Adrenal gland (tissue), 12 donors: ENCODE data around the gene POLR2H. TPM values are rescaled to one million over a fixed set of nuclear protein-coding genes. Genes with fewer than 3 reads are reported as not detected.

Experiments
- DNase-seq, 7 donors: peaks; one replicate each; pipeline ENCODE4 v3.0.0-alpha.2; 2019 to 2020
- H3K27ac ChIP-seq, 5 donors: fragments of 200-600 bp; sonication (generic) in 4 of 5; 1 replicate in 3 of 5; 2 replicates in 2 of 5; pipeline versions ENCODE4 v1.5.1 to v1.8.0; 2016 to 2020; ENCODE audit warnings: mild to moderate bottlenecking in 1 of 5
- H3K27me3 ChIP-seq: fragments of 200-600 bp; 2 replicates; pipeline ENCODE4 v1.8.0; 2021
- H3K36me3 ChIP-seq, 2 donors: fragments of 200-600 bp; replicated peaks in 1 of 2; 1 replicate in 1 of 2; 2 replicates in 1 of 2; pipeline versions ENCODE4 v1.5.1 to v1.8.0; 2018 to 2022
- H3K4me1 ChIP-seq, 2 donors: fragments of 200-600 bp; replicated peaks in 1 of 2; 1 replicate in 1 of 2; 2 replicates in 1 of 2; pipeline versions ENCODE4 v1.5.1 to v1.8.0; 2018 to 2021
- H3K4me3 ChIP-seq, 4 donors: fragments of 200-600 bp; sonication (generic) in 3 of 4; one replicate each; pipeline ENCODE4 v1.5.1; 2016 to 2018
- H3K9me3 ChIP-seq, 3 donors: fragments of 200-600 bp; sonication (generic) in 1 of 3; replicated peaks in 1 of 3; 1 replicate in 2 of 3; 2 replicates in 1 of 3; pipeline versions ENCODE4 v1.5.1 to v1.8.0; 2016 to 2021
- POLR2A ChIP-seq, 2 donors: fragments of 450-650 bp; IDR thresholded peaks; one replicate each; pipeline ENCODE4 v1.6.1; 2017; ENCODE audit warnings: antibody characterized with exemption in 2 of 2, mild to moderate bottlenecking in 2 of 2, moderate library complexity in 1 of 2
- WGBS, 4 donors: extraction: QIAGEN DNeasy Blood & Tissue Kit in 2 of 4; methylation state at CpG; one replicate each; pipeline versions ENCODE4 v1.1.5 to v1.1.7; 2013 to 2017; 5-methylcytosine and 5-hydroxymethylcytosine counted together
- intact Hi-C, 2 donors: fragments of 100-400 bp; cut with DNase I; formaldehyde crosslinking; loops; one replicate each; pipeline versions ENCODE4 v1.14.1 to v1.15.0; 2022 to 2023
- polyA plus RNA-seq, 3 donors: library from polyadenylated mRNA; stranded (reverse); fragments of 200-250 nt in 2 of 3; fragments of 350-450 nt in 1 of 3; fragmentation: Illumina TruSeq in 1 of 3; extraction: RNeasy Lipid Tissue Mini Kit (QIAGEN cat#74804) in 1 of 3; gene quantifications; one replicate each; pipeline ENCODE4 v1.2.3, GENCODE V29; 2013 to 2014
- total RNA-seq, 9 donors: library from RNA; depleted of rRNA in 4 of 9; stranded (reverse); fragments of >200 nt in 4 of 9; fragments of 120-200 nt in 1 of 9; fragmentation: NEBNext Ultra II Directional in 1 of 9; extraction: Animal tissue kit (Norgen Biotek cat#: 25700) in 1 of 9; gene quantifications; one replicate each; pipeline versions ENCODE4 v1.1.0 to v1.2.4, GENCODE V29; 2013 to 2023
- TF ChIP-seq, protein P1 (sequence below), 6 experiments: fragments of 450-650 bp in 4 of 6; fragments of 200-600 bp in 2 of 6; sonication (generic) in 1 of 6; IDR thresholded peaks; 1 replicate in 5 of 6; 2 replicates in 1 of 6; pipeline versions ENCODE4 v1.5.1 to v1.8.0; 2016 to 2021; ENCODE audit warnings: antibody characterized with exemption in 6 of 6, mild to moderate bottlenecking in 2 of 6, moderate library complexity in 1 of 6
- donor health status: healthy with polysubstance abuse.
- donor health status: Bipolar disorder and iron deficiency.
- donor health status: DM: yes; HTN: yes; CAD: no.
- donor health status: DM: no; HTN: no; CAD: no.
- donor health status: DM: no; HTN: no; CAD: no.
- donor health status: DM: yes; HTN: yes; CAD: no.

POLR2H gene
- total and polyA plus RNA-seq, 12 donors: 63.1 to 199 (median 77.7) TPM

DNA sequence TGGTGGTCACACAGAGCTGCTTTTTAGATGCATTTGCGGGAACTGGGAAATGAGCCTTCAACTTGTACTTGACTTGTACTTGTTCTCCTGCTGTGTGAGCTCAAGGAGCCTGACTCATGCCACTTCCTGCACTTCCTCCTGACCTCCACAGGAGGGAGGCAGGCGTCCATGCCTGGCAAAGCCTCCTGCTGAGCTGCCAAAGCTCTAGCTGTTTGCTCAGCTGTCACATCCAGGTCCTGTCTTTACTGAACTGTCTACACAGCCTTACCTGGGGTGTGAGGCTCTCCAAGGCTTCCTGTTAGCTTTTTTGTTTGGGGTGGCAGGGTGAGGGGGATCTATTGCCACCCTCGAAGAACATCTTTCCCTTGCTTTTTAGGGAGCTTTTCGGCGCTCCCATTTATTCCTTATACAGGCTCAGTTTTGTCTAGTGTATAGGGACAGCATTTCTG is 10.1 kb downstream of the POLR2H start:
- peaks cover 0 to 23% of the 10 kb centered on the region in 2 donors for H3K36me3 ChIP-seq
- H3K27ac ChIP-seq: no peak overlapping the region
- no peak overlapping the region for H3K4me3 ChIP-seq
- intact Hi-C loops: loop anchor here (5.0 kb wide), 2 partner anchors 141 to 171 kb away; no protein-coding TSS in a partner anchor
- no peaks in the 10 kb centered on the region for H3K9me3 ChIP-seq
- H3K27me3 ChIP-seq: no peaks in the 10 kb centered on the region
- TF ChIP-seq, protein P1, sequence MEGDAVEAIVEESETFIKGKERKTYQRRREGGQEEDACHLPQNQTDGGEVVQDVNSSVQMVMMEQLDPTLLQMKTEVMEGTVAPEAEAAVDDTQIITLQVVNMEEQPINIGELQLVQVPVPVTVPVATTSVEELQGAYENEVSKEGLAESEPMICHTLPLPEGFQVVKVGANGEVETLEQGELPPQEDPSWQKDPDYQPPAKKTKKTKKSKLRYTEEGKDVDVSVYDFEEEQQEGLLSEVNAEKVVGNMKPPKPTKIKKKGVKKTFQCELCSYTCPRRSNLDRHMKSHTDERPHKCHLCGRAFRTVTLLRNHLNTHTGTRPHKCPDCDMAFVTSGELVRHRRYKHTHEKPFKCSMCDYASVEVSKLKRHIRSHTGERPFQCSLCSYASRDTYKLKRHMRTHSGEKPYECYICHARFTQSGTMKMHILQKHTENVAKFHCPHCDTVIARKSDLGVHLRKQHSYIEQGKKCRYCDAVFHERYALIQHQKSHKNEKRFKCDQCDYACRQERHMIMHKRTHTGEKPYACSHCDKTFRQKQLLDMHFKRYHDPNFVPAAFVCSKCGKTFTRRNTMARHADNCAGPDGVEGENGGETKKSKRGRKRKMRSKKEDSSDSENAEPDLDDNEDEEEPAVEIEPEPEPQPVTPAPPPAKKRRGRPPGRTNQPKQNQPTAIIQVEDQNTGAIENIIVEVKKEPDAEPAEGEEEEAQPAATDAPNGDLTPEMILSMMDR (IDR thresholded peaks at IDR 0.05): peak; percentile 88 to 98 (median 96)
- no peak for TF ChIP-seq POLR2A (IDR thresholded peaks at IDR 0.05)
- 31 to 37% (median 34%) methylated on average over 5 of the region's 5 CpGs for WGBS, 4 donors
- DNase-seq: peak; percentile 83 to 93 (median 89)
- peaks cover 10 to 36% of the 10 kb centered on the region in 2 donors for H3K4me1 ChIP-seq

DNA sequence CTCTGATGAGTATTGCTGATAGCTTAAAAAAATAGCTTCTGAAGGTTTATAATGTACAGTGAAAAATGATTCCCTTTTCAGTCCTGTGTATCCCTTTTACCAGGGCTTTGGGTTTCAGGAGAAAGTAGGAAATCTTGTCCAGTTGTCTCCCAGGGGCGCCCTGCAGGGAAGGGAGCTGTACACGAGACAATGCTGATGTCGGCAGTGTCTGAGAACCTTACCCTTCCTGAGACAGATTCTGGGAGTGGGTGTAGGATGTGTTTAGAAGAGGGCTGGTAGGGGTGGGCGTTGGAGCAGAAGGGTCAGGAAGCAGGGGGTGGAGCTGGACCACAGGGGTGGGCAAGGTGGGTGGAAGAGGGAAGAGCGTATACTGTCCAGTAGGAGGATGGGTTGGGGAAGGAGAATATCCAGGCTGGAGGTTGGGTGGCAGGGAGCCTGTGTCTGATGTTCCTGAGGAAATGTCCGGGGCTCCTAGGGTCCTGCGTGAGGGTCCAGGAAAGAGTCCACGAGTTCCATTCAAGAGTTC is 10.8 kb downstream of the POLR2H start:
- Histone ChIP-seq H3K4me1 (peaks cover 10 to 38% of the 10 kb centered on the region in 2 donors), H3K27me3 (no peaks in the 10 kb centered on the region), H3K9me3 (no peaks in the 10 kb centered on the region), H3K27ac (peak overlapping the region in 1 of 5 donors; percentile 18), H3K36me3 (peaks cover 0 to 16% of the 10 kb centered on the region in 2 donors), H3K4me3 (no peak overlapping the region)
- intact Hi-C loops: loop anchor here (5.0 kb wide), 2 partner anchors 140 to 170 kb away; no protein-coding TSS in a partner anchor
- TF ChIP-seq, protein P1 (IDR thresholded peaks at IDR 0.05): no peak
- TF ChIP-seq POLR2A (IDR thresholded peaks at IDR 0.05): no peak
- DNase-seq: no peak
- 66 to 76% (median 68%) methylated on average over 8 of the region's 8 CpGs for WGBS, 4 donors

DNA sequence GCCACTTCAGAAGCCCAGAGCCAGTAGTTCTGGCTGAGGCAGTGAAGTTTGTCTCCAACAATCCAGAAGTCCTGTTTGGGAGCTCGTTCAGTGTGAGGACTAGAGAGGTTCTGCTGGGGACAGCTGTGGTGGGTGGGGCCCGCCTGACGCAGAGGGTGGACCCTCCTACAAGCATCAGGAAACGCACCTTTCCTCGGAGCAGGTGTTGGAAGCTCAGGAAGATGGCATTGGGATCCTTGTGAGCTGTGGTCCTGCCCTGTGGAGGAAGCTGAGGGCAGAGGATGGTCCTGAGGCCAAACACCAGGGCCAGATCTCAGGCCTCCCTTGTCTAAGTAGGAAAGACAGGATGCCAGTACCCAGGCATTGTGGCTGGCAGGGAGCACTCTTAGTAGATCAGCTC is 11.4 kb downstream of the POLR2H start:
- Histone ChIP-seq H3K4me3 (no peak overlapping the region), H3K27me3 (no peaks in the 10 kb centered on the region), H3K27ac (peak overlapping the region in 1 of 5 donors; percentile 18), H3K9me3 (no peaks in the 10 kb centered on the region), H3K36me3 (peaks cover 0 to 13% of the 10 kb centered on the region in 2 donors), H3K4me1 (peaks cover 10 to 44% of the 10 kb centered on the region in 2 donors)
- intact Hi-C loops: loop anchor here (5.0 kb wide), 2 partner anchors 139 to 169 kb away; no protein-coding TSS in a partner anchor
- DNase-seq: no peak
- no peak for TF ChIP-seq POLR2A (IDR thresholded peaks at IDR 0.05)
- TF ChIP-seq, protein P1 (IDR thresholded peaks at IDR 0.05): no peak
- 74 to 79% (median 77%) methylated on average over 5 of the region's 5 CpGs for WGBS, 4 donors

DNA sequence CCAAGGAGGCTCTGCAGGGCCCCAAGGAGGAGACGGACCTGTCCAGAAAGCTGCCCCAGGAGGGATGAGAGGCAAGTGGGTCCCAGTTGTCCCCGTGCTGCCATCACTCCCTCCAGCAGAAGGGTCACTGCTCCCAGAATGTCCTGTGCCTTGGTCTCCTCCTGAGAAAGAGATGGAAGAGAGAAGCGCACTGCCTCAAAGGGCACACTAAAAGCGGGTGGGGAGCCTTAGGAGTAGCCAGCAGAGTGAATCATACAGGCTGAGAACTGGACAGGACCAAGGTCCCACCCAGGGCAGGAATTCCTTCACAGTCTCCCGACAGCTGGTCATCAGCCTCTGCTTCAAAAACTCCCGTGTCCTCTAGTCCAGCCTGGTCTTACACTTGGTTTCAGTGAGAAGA is 11.9 kb downstream of the POLR2H start:
- TF ChIP-seq POLR2A (IDR thresholded peaks at IDR 0.05): no peak
- TF ChIP-seq, protein P1 (IDR thresholded peaks at IDR 0.05): no peak

More for the DNA sequence above, 11.9 kb downstream of the POLR2H start:
- 31 to 55% (median 48%) methylated on average over 5 to 6 of the region's 6 CpGs for WGBS, 4 donors
- Histone ChIP-seq H3K36me3 (peaks cover 0 to 8% of the 10 kb centered on the region in 2 donors), H3K27me3 (no peaks in the 10 kb centered on the region), H3K9me3 (no peaks in the 10 kb centered on the region), H3K4me1 (peaks cover 10 to 47% of the 10 kb centered on the region in 2 donors), H3K4me3 (no peak overlapping the region), H3K27ac (peak overlapping the region in 1 of 5 donors; percentile 18)
- DNase-seq: peak in 6 of 7 donors; percentile 56 to 79 (median 62)
- intact Hi-C loops: loop anchor here (5.0 kb wide), 2 partner anchors 139 to 169 kb away; no protein-coding TSS in a partner anchor
